M059J (cell line): ENCODE data around the gene CCDC6. TPM values are rescaled to one million over a fixed set of nuclear protein-coding genes. Genes with fewer than 3 reads are reported as not detected.
A peak's percentile ranks its signal among the peaks of the same experiment; 100 is the strongest.
"Not testable (repeated sequence)": the region's sequence is repeated elsewhere in the genome, so short reads cannot be mapped to it uniquely, and the experiment has no call there.

Source experiments
- DNase-seq: peaks from one replicate; pipeline ENCODE4 v3.0.0-alpha.2; 2012; ENCODE audit warnings: low read depth
- total RNA-seq: library from RNA; depleted of rRNA; stranded (reverse); fragments of >200 nt; shearing (Covaris generic); gene quantifications from 2 replicates; pipeline ENCODE4 v1.2.3, GENCODE V29; 2014

Gene CCDC6
- total RNA-seq, 1 experiment from 2014 or later = 18.6 TPM

- DNase-seq = no peak
These were observed 482 bp downstream of the CCDC6 start for GRCh38 chr10:59905731-59906416.

- DNase-seq = peak; percentile 27
These were observed 1.2 kb downstream of the CCDC6 start for GRCh38 chr10:59905066-59905730.

GRCh38 chr10:59904426-59905065, 1.8 kb downstream of the CCDC6 start:
- no peak for DNase-seq

- no peak for DNase-seq
These were observed 2.5 kb downstream of the CCDC6 start for GRCh38 chr10:59903871-59904270.

- DNase-seq = no peak
These were observed 4.3 kb downstream of the CCDC6 start for GRCh38 chr10:59902016-59902415.

GRCh38 chr10:59901470-59901869, 4.9 kb downstream of the CCDC6 start:
- DNase-seq = no peak

GRCh38 chr10:59900048-59900727, 6.2 kb downstream of the CCDC6 start:
- DNase-seq = no peak

GRCh38 chr10:59898125-59898835, 8.1 kb downstream of the CCDC6 start:
- no peak for DNase-seq

GRCh38 chr10:59896191-59896590, 10.2 kb downstream of the CCDC6 start:
- DNase-seq = no peak

GRCh38 chr10:59895629-59896116, 10.7 kb downstream of the CCDC6 start:
- DNase-seq = no peak

GRCh38 chr10:59894114-59894513, 12.2 kb downstream of the CCDC6 start:
- DNase-seq = peak; percentile 44

GRCh38 chr10:59892697-59893096, 13.7 kb downstream of the CCDC6 start:
- DNase-seq = no peak

GRCh38 chr10:59891936-59892335, 14.4 kb downstream of the CCDC6 start:
- no peak for DNase-seq

GRCh38 chr10:59891349-59891748, 15.0 kb downstream of the CCDC6 start:
- DNase-seq = no peak

- no peak for DNase-seq
These were observed 17.4 kb downstream of the CCDC6 start for GRCh38 chr10:59888781-59889435.

GRCh38 chr10:59887972-59888640, 18.2 kb downstream of the CCDC6 start:
- no peak for DNase-seq

- DNase-seq = no peak
These were observed 19.4 kb downstream of the CCDC6 start for GRCh38 chr10:59887006-59887405.

GRCh38 chr10:59885430-59886134, 20.8 kb downstream of the CCDC6 start:
- no peak for DNase-seq

GRCh38 chr10:59884893-59885292, 21.5 kb downstream of the CCDC6 start:
- not testable (repeated sequence) for DNase-seq

GRCh38 chr10:59881640-59882039, 24.7 kb downstream of the CCDC6 start:
- no peak for DNase-seq
